ENCODE results near the gene CADPS. TPM values are rescaled to one million over a fixed set of nuclear protein-coding genes. Genes with fewer than 3 reads are reported as not detected.

CADPS gene
- total and polyA plus RNA-seq, 2 experiments from 2014 or later = 2.8 to 8.1 TPM

DNA sequence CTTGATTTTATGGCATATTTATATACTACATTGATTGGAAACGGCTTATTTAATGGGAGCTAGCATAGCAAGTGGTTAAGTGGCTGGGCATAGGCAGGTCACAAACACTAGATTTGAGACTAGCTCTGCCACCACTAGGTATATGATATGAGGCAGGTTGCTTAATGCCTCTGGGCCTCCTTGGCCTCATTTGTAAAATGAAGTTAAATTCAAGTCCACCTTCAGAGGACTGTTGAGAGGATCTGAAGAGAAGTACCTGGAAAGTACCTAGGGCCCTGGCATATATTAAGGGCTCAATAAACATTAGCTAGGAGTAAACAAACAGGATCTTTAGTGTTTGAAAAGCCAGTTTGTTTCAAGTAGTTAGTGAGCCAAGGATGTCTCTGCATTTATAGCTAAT lies 335.5 kb downstream of the CADPS start:
- Histone ChIP-seq H3K36me3 (replicated peaks; ENCODE audit: insufficient read depth, low read depth) (no peaks in the 10 kb centered on the region), H3K4me3 (no peak overlapping the region), H3K4me1 (ENCODE audit: insufficient read depth) (no peaks in the 10 kb centered on the region), H3K9me2 (replicated peaks; ENCODE audit: insufficient read depth) (no peaks in the 10 kb centered on the region), H3K9me3 (ENCODE audit: low read depth) (no peaks in the 10 kb centered on the region), H2AFZ (no peak overlapping the region), H3K27me3 (peaks cover 18% of the 10 kb centered on the region), H4K20me1 (ENCODE audit: insufficient read depth, poor library complexity, severe bottlenecking) (no peaks in the 10 kb centered on the region), H3K4me2 (no peak overlapping the region), H3K27ac (no peak overlapping the region), H3K79me2 (no peaks in the 10 kb centered on the region)
- DNase-seq (ENCODE audit: low spot score) = no peak
- 83% methylated on average over 1 of the region's 1 CpG for WGBS (ENCODE audit: low lambda C conversion rate, missing lambda C conversion rate)
- TF ChIP-seq, protein P1, sequence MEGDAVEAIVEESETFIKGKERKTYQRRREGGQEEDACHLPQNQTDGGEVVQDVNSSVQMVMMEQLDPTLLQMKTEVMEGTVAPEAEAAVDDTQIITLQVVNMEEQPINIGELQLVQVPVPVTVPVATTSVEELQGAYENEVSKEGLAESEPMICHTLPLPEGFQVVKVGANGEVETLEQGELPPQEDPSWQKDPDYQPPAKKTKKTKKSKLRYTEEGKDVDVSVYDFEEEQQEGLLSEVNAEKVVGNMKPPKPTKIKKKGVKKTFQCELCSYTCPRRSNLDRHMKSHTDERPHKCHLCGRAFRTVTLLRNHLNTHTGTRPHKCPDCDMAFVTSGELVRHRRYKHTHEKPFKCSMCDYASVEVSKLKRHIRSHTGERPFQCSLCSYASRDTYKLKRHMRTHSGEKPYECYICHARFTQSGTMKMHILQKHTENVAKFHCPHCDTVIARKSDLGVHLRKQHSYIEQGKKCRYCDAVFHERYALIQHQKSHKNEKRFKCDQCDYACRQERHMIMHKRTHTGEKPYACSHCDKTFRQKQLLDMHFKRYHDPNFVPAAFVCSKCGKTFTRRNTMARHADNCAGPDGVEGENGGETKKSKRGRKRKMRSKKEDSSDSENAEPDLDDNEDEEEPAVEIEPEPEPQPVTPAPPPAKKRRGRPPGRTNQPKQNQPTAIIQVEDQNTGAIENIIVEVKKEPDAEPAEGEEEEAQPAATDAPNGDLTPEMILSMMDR (IDR thresholded peaks at IDR 0.05; ENCODE audit: poor library complexity) = no peak
- TF ChIP-seq EZH2phosphoT487 (IDR thresholded peaks at IDR 0.05; ENCODE audit: low read depth, severe bottlenecking, unreplicated experiment) = no peak
- no peak for TF ChIP-seq EZH2 (IDR thresholded peaks at IDR 0.05; ENCODE audit: borderline replicate concordance)

DNA sequence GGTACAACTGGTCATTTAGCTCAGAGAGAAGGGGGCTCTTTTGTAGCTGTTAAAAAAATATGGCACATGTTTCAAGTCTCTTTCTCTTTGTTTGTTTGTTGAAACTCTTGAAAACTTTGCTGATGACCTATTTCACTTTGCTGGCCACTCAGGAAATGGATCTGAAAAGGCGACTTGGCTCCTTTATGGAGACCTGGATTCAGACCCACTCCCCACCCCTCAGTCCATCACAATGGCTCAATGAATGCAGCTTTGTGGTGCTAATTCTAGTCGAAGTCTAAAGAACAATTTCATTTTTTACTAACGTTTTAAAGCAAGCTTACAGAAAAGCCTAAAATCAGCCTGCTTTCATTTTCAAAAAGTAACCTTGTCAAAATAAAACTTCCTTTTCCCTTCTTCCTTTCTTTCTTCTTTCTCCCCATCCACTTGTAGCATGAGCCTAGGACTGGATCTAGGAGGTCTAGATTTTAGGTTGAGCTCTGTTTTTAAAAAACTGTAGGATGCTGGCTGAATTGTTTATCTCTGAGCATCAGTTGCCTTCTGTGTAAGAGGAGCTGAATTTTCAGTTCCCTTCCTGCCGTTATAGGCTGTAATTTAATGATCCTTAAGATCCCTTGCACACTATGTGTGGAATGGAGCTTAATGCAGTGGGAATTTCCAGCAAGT lies 336.4 kb downstream of the CADPS start:
- TF ChIP-seq EZH2 (IDR thresholded peaks at IDR 0.05; ENCODE audit: borderline replicate concordance) = no peak
- no peak for TF ChIP-seq EZH2phosphoT487 (IDR thresholded peaks at IDR 0.05; ENCODE audit: low read depth, severe bottlenecking, unreplicated experiment)
- TF ChIP-seq, protein P1 (IDR thresholded peaks at IDR 0.05; ENCODE audit: poor library complexity) = no peak
- WGBS (ENCODE audit: low lambda C conversion rate, missing lambda C conversion rate) = 36% methylated on average over 4 of the region's 4 CpGs
- H3K4me1 ChIP-seq (ENCODE audit: insufficient read depth) = no peaks in the 10 kb centered on the region
- no peaks in the 10 kb centered on the region for H3K9me2 ChIP-seq (replicated peaks; ENCODE audit: insufficient read depth)
- no peak overlapping the region for H3K4me2 ChIP-seq
- H2AFZ ChIP-seq = no peak overlapping the region
- H4K20me1 ChIP-seq (ENCODE audit: insufficient read depth, poor library complexity, severe bottlenecking) = no peaks in the 10 kb centered on the region
- no peak overlapping the region for H3K27ac ChIP-seq
- H3K79me2 ChIP-seq = no peaks in the 10 kb centered on the region
- no peaks in the 10 kb centered on the region for H3K36me3 ChIP-seq (replicated peaks; ENCODE audit: insufficient read depth, low read depth)
- H3K27me3 ChIP-seq = peaks cover 18% of the 10 kb centered on the region
- no peak for DNase-seq (ENCODE audit: low spot score)
- H3K9me3 ChIP-seq (ENCODE audit: low read depth) = no peaks in the 10 kb centered on the region
- H3K4me3 ChIP-seq = no peak overlapping the region

DNA sequence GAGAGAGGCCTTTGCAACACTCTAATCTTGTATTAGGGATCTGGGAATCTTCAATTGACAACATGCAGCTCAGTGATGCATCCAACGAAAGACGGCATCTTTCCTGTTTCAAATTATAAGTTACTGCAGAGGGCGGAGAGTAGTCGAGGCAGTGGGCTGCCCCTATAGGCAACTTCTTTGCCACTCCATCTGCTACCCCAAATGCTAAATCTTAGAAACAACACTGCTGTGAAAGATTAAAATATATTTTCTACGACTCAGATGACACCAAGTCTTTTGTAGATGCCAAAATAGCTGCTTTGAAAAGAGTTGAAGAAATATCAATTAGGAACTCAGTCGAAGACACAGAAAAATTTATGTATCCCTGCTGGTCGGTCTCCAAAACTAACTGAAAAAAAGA lies 340.9 kb downstream of the CADPS start:
- 83% methylated on average over 7 of the region's 7 CpGs for WGBS (ENCODE audit: low lambda C conversion rate, missing lambda C conversion rate)
- TF ChIP-seq, protein P1 (IDR thresholded peaks at IDR 0.05; ENCODE audit: poor library complexity) = no peak
- TF ChIP-seq EZH2phosphoT487 (IDR thresholded peaks at IDR 0.05; ENCODE audit: low read depth, severe bottlenecking, unreplicated experiment) = no peak
- no peak for TF ChIP-seq EZH2 (IDR thresholded peaks at IDR 0.05; ENCODE audit: borderline replicate concordance)

More for the DNA sequence above, 340.9 kb downstream of the CADPS start:
- no peak overlapping the region for H3K4me3 ChIP-seq
- H3K4me1 ChIP-seq (ENCODE audit: insufficient read depth) = no peaks in the 10 kb centered on the region
- H4K20me1 ChIP-seq (ENCODE audit: insufficient read depth, poor library complexity, severe bottlenecking) = no peaks in the 10 kb centered on the region
- H3K27me3 ChIP-seq = peaks cover 10% of the 10 kb centered on the region
- DNase-seq (ENCODE audit: low spot score) = no peak
- H3K27ac ChIP-seq = no peak overlapping the region
- no peaks in the 10 kb centered on the region for H3K36me3 ChIP-seq (replicated peaks; ENCODE audit: insufficient read depth, low read depth)
- no peaks in the 10 kb centered on the region for H3K79me2 ChIP-seq
- H2AFZ ChIP-seq = no peak overlapping the region
- H3K9me3 ChIP-seq (ENCODE audit: low read depth) = no peaks in the 10 kb centered on the region
- H3K4me2 ChIP-seq = no peak overlapping the region
- H3K9me2 ChIP-seq (replicated peaks; ENCODE audit: insufficient read depth) = no peaks in the 10 kb centered on the region

All from hepatocyte (in vitro differentiated cells).